ENCODE results near the gene CRYBB2.
"Not testable (repeated sequence)": the region's sequence is repeated elsewhere in the genome, so short reads cannot be mapped to it uniquely, and the experiment has no call there.

CRYBB2 gene

DNA sequence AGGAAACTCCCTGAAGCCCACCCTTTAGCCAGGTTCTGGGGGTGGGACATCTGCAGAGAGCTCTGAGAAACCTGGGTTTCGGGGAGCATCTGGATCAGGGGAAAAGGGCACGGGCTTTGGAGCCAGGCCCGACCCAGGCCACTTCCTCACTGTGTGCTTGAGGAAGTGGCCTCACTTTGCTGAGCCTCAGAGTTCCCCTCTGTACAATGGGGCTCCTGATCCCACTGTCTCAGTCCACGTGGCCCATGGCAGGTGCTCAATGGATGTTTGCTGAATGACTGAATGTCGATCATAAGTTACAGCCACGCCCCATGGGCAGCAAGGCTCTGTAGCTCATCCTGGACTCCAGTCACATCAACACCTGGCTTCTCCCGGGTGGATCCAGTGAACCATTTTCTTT, 18.5 kb upstream of the CRYBB2 start:
- no peak for DNase-seq

- DNase-seq: no peak
Observed at GRCh38 chr22:25201557-25202273, 17.7 kb upstream of the CRYBB2 start.

DNA sequence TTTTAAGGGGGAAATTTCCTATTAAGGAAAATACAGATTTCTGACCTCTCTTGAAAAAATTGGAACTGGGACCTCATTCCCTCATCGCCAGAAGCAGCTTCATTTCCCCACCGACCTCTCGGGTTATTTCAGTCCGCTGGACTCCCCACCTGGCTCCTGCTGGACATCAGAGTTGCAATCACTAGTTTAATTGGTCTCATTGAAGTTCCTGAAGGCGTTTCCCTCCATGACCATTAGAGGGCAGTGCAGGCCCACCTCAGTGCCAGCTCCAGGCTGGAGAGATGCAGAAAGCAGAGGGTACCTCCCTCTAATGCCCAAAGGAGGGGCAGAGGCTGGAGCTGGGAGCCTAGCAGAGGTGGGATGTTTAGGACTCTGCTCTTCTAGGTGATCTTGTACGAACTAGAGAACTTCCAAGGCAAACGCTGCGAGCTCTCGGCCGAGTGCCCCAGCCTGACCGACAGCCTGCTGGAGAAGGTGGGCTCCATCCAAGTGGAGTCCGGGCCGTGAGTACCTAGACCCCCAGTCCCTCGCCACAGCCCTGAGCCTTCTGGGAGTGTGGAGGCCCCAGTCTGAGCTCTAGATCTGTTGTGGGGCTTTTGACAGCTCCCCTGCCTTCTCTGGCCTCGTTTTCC, 17.0 kb upstream of the CRYBB2 start:
- peak; percentile 72 for DNase-seq

GRCh38 chr22:25203082-25203481, 16.4 kb upstream of the CRYBB2 start:
- no peak for DNase-seq

GRCh38 chr22:25204547-25204946, 14.9 kb upstream of the CRYBB2 start:
- DNase-seq: not testable (repeated sequence)

DNA sequence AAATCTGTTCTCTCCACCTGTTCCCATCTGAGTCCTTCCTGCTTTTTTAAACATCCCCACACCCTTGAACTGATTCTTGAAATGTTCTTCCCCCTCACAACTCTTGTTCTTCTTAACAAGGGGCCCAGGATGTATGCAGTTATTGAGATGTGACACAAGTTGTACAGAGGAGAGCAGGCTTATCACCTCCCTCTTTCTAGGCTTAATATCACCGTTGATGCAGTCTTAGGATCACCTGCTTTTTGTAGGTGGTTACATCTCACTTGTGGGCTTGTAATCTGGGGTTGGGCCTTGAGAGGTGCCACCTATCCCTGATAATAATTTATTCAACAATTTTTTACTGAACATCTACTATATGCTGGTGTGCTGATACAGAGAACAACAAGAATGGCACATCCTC, 13.6 kb upstream of the CRYBB2 start:
- DNase-seq: no peak

- DNase-seq: no peak
Observed at GRCh38 chr22:25206998-25207397, 12.4 kb upstream of the CRYBB2 start.

GRCh38 chr22:25207553-25208157, 11.8 kb upstream of the CRYBB2 start:
- DNase-seq: no peak

GRCh38 chr22:25208328-25208727, 11.1 kb upstream of the CRYBB2 start:
- DNase-seq: no peak

GRCh38 chr22:25208743-25209505, 10.5 kb upstream of the CRYBB2 start:
- DNase-seq: no peak

DNA sequence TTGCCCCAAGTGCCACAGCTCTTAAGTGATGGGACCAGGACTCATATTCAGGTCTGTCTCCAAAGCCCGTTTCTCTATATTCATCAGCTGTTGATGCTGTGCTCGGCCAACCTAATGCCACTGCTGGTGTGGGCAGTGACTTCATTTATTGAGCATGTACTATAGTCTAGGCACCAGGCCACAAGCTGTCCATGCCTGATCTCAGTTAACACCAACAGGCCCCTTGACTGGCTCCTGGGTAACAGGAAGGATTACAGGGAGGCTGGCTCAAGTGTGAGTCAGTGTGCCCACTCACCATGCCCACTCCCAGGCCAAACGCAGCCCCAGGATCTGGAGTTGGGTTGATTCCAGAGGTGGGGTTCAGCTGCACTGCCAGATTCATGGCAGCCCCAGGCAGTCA, 8.6 kb upstream of the CRYBB2 start:
- DNase-seq: no peak

DNA sequence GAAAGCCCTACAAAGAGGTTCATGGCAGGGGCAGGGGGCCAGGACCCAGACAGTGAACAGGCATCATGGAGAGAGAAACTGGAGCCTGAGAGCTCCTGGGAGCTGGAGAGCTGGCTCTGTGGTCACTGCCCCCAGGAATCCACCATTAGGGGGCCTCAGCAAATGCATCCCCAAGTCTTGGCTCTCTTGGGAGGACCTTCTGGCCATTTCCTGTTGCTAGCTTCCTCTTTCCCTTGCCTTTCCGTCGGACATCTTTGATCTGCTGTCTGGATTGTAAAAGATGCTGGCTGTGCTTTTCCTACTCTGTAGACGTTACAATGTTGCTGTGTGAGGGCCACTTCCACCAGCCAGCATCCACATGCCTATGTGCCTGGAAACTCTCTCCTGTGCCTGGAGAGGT, 7.1 kb upstream of the CRYBB2 start:
- DNase-seq: no peak

DNA sequence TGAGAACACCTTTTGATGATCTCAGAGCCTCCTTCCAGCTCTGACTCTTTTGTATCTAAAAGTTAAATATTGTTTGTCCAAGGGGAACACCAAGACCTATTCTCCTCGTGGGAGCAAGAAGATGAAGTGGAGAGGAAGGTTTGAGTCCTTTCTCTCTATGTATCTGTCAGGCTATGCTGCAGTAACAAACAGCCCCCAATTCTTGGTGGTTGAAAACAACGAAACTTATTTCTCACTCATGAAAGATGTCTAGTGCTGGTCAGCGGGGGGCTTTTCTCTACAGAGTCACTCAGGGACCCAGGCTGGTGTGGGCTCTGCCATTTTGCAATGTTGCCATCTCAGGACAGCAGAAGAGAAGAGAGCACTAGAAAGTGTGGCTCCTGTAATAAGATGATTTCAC, 6.2 kb upstream of the CRYBB2 start:
- DNase-seq: no peak

- no peak for DNase-seq
Observed at GRCh38 chr22:25216230-25216629, 3.2 kb upstream of the CRYBB2 start.

- no peak for DNase-seq
Observed at GRCh38 chr22:25219948-25220442, 556 bp downstream of the CRYBB2 start.

GRCh38 chr22:25221790-25222189, 2.4 kb downstream of the CRYBB2 start:
- no peak for DNase-seq

- DNase-seq: no peak
Observed at GRCh38 chr22:25223269-25223850, 3.9 kb downstream of the CRYBB2 start.

- no peak for DNase-seq
Observed at GRCh38 chr22:25228822-25229221, 9.4 kb downstream of the CRYBB2 start.

DNA sequence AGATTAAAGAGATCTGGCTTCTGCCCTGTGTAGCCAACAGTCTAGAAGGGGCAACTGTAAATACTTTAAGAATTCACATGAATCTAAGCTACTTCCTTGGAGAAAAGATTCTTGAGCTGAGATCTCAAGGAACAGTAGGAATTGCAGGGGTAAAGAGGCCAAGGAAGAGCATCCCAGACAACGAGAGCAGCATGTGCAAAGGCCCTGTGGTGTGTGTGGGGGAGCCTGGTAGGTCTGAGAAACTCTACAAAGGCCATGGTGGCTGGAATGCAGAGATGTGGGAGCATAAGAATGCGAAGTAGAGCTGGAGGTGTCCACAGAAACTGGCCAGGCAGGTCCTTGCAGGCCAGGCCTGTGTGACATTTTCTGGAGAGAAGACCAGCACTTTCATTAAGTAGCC, 11.3 kb downstream of the CRYBB2 start:
- DNase-seq: not testable (repeated sequence)

GRCh38 chr22:25232301-25232700, 12.9 kb downstream of the CRYBB2 start:
- DNase-seq: no peak

DNA sequence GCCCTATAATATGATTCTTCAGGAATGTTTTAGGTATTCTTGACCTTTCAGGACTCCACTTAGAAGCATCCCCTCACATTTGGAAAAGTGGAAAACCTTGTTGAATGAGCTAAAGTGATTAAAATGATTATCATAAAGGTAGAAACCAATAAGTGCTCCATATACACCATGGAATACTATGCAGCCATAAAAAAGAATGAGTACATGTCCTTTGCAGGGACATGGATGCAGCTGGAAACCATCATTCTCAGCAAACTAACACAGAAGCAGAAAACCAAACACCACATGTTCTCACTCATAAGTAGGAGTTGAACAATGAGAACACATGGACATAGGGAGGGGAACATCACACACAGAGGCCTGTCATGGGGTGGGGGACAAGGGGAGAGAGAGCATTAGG, 14.3 kb downstream of the CRYBB2 start:
- not testable (repeated sequence) for DNase-seq

DNA sequence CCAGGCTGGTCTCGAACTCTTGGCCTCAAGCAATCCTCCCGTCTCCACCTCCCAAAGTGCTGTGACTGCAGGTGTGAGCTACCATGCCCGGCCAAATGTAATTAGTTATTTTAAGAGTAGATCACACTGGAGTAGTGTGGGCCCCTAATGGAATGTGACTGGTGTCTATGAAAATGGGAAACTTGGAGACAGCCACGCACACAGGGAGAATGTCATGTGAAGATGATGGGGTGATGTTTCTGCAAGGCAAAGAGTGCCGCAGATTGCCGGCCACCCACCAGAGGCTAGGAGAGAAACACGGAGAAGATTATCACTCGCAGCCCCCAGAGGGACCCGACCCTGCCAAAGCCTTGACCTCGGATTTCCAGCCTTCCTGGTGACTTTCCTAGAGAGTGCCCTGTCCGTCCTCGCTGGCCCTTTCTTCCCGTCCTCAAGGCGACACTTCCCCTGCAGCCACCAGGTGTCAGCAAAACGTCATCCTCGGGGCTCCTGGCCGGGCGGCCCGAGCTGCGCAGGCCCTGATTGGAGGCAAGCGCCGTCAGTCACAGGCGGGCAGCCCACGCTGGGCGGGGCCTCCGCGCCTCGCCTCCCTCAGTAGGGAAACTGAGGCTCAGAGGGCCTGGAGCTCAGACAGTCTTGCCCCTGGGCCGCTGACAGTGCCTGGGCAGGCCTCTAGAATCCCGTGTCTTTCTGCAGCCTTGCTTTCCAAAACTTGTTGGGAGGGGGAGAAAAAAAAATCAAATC, 16.3 kb downstream of the CRYBB2 start:
- DNase-seq: peak; percentile 86

Measured in activated CD4-positive, alpha-beta T cell treated with anti-CD3 and anti-CD28 coated beads for 48 hours (primary cell).